HL-60 (cell line): ENCODE results near the gene NKX1-1.

Experiments
- DNase-seq, 2 experiments: peaks; one replicate each; pipeline ENCODE4 v3.0.0-alpha.2; 2010 to 2020; ENCODE audit warnings: low read depth in 1 of 2, low spot score in 1 of 2
- H3K27ac ChIP-seq: fragments of 250-450 bp; sonication (Bioruptor Pico); replicated peaks from 2 replicates; pipeline ENCODE4 v1.5.1; 2020; ENCODE audit warnings: mild to moderate bottlenecking, moderate library complexity
- H3K27me3 ChIP-seq: fragments of 250-450 bp; sonication (Bioruptor Pico); 2 replicates; pipeline ENCODE4 v1.5.1; 2021; ENCODE audit warnings: mild to moderate bottlenecking, moderate library complexity; ENCODE audit not compliant: insufficient read depth, poor library complexity, severe bottlenecking
- H3K4me3 ChIP-seq: replicated peaks from 2 replicates; pipeline ENCODE4 v1.5.1; 2011; ENCODE audit warnings: mild to moderate bottlenecking, control low read depth, low read length; ENCODE audit not compliant: insufficient read depth
- CTCF ChIP-seq: IDR thresholded peaks from one replicate; pipeline ENCODE4 v1.5.1; 2011; ENCODE audit warnings: low read length, control low read depth, inconsistent platforms; ENCODE audit not compliant: insufficient read depth
- GABPA ChIP-seq: IDR thresholded peaks from 2 replicates; pipeline ENCODE4 v1.6.1; 2012; ENCODE audit warnings: low read depth
- POLR2AphosphoS5 ChIP-seq: IDR thresholded peaks from 2 replicates; pipeline ENCODE4 v1.6.1; 2012; ENCODE audit warnings: low read depth
- REST ChIP-seq: IDR thresholded peaks from 2 replicates; pipeline ENCODE4 v1.6.1; 2012; ENCODE audit warnings: low read depth; ENCODE audit not compliant: insufficient replicate concordance
- SPI1 ChIP-seq: IDR thresholded peaks from 2 replicates; pipeline ENCODE4 v1.6.1; 2012; ENCODE audit warnings: low read depth, mild to moderate bottlenecking, borderline replicate concordance

The NKX1-1 gene

DNA sequence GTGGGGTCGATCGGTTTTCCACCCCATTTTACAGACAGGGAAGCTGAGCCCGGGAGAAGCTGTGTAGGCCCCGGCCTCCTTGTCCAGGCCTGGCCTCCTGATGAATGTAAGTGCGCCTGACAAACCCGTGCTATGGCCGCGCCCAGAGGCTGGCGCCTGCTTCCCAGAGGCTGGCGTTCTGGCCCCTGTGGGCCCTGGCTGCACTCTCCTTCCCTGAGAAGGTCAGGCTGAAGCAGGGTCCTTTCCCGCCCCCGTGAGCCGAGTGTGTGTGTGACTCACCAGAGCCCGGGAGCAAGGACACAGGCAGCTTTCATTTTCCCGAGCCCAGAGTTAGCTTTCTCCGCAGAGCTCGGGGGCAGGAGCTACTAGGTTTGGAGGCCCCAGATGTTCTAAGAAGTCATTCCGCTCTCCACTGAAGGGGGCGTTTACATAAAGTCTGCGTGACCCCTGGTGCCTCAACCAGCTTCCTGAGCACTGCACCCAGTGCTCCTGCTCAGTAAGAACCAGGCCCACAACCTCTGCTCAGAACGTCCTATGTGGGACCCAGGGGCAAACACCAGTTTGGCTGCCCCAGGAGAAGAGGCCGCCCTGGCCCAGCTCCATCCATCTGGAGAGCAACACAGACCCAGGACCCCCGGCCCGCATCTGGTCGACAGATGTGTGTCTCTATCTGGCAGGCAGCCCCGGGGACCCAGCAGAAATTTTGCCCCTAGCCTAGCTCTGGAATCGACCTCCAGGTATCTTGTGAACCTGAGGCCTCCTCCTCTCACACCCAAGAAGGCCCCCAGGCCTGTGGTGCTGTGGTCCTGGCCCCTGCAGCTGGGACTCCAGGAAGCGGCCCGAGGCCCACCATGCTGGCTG, 45.6 kb downstream of the NKX1-1 start:
- no peak for TF ChIP-seq CTCF
- no peak for TF ChIP-seq SPI1
- TF ChIP-seq REST = no peak
- TF ChIP-seq GABPA = no peak
- TF ChIP-seq POLR2AphosphoS5 = no peak
- DNase-seq = no peak
- Histone ChIP-seq H3K27me3 (no peaks in the 10 kb centered on the region), H3K4me3 (no peak overlapping the region), H3K27ac (no peak overlapping the region)

GRCh38 chr4:1359976-1360375, 46.3 kb downstream of the NKX1-1 start:
- no peak for DNase-seq
- no peaks in the 10 kb centered on the region for H3K27me3 ChIP-seq
- no peak overlapping the region for H3K27ac ChIP-seq
- TF ChIP-seq CTCF (no peak), REST (no peak), GABPA (no peak)
- H3K4me3 ChIP-seq = no peak overlapping the region

DNA sequence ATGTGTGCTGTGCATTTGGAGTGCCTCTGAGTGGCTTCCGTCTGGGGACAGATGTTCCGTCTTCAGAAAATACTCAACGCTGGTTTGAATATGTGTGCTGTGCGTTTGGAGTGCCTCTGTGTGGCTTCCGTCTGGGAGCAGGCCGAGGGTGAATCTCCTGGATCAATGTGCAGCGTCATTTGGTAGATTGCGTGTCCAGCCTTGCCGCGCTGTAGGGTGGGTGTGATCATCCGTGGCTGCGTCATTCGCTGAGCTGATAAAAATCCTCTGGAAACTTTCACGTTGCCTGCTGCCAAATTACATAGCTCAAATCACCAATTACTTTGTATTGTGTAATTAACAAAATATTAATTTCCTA, 47.1 kb downstream of the NKX1-1 start:
- Histone ChIP-seq H3K27me3 (no peaks in the 10 kb centered on the region), H3K4me3 (no peak overlapping the region), H3K27ac (no peak overlapping the region)
- DNase-seq = no peak
- TF ChIP-seq GABPA = no peak
- TF ChIP-seq CTCF = no peak
- no peak for TF ChIP-seq REST
- TF ChIP-seq POLR2AphosphoS5 = no peak
- TF ChIP-seq SPI1 = no peak
